Mucosa of descending colon (tissue), 3 donors: Measurements from ENCODE around the gene CARF. TPM values are rescaled to one million over a fixed set of nuclear protein-coding genes. Genes with fewer than 3 reads are reported as not detected.

Experiments used
- ATAC-seq: fragments of 200-7000 bp; cut with Tn5 transposase; one replicate; pipeline ENCODE4 v1.9.1; 2020; ENCODE audit warnings: mild to moderate bottlenecking, moderate library complexity
- DNase-seq, 3 donors: peaks; one replicate each; pipeline ENCODE4 v3.0.0-alpha.2; 2020
- H3K36me3 ChIP-seq: fragments of 200-600 bp; one replicate; pipeline ENCODE4 v1.8.0; 2021; ENCODE audit warnings: low read depth, mild to moderate bottlenecking
- H3K4me1 ChIP-seq: fragments of 200-600 bp; one replicate; pipeline ENCODE4 v1.8.0; 2021; ENCODE audit warnings: low read depth, mild to moderate bottlenecking
- H3K4me3 ChIP-seq: fragments of 200-600 bp; one replicate; pipeline ENCODE4 v1.8.0; 2021; ENCODE audit warnings: mild to moderate bottlenecking
- H3K9me3 ChIP-seq: fragments of 200-600 bp; one replicate; pipeline ENCODE4 v1.8.0; 2021; ENCODE audit warnings: mild to moderate bottlenecking
- CTCF ChIP-seq: fragments of 200-600 bp; IDR thresholded peaks from one replicate; pipeline ENCODE4 v1.8.0; 2022; ENCODE audit warnings: antibody characterized with exemption, mild to moderate bottlenecking
- intact Hi-C, 2 donors: fragments of 100-400 bp; cut with DNase I in 1 of 2; cut with micrococcal nuclease in 1 of 2; formaldehyde crosslinking; loops; one replicate each; pipeline versions ENCODE4 v1.11.0 to v1.11.1; 2022; cut with DNase I, micrococcal nuclease
- total RNA-seq, 3 donors: library from RNA; stranded (reverse); fragmentation: NEBNext Ultra II Directional in 2 of 3; extraction: Animal tissue kit (Norgen Biotek cat#: 25700) in 2 of 3; gene quantifications; one replicate each; pipeline versions ENCODE4 v1.2.1 to v1.2.4, GENCODE V29; 2021 to 2023
- donor health status: DM: no; HTN: no; CAD: no; lungs with moderate emphysema.
- donor health status: DM: no; HTN: no; CAD: no.
- donor health status: DM: no; HTN: yes; CAD: no.

CARF gene
- total RNA-seq, 3 donors from 2014 or later = 7.0 to 12.3 (median 9.8) TPM

DNA sequence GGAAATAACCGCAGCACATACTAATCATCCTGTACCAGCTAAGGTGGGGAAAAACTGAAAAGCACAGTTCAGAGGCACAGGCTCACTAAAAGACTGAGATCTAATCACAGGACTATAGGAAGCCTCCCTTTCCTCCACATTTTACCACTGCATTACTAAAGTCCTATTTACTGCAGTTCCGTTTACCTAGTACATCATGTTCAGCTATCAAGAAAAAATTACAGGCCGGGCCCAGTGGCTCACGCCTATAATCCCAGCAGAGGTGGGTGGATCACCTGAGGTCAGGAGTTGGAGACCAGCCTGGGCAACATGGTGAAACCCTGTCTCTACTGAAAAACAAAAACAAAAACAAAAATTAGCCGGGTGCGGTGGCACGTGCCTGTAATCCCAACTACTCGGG is 91.6 kb downstream of the CARF start:
- intact Hi-C loops = no loop called here
- ATAC-seq = peak; percentile 82
- Histone ChIP-seq H3K36me3 (no peaks in the 10 kb centered on the region), H3K4me3 (no peak overlapping the region), H3K4me1 (no peaks in the 10 kb centered on the region), H3K9me3 (no peaks in the 10 kb centered on the region)
- DNase-seq = no peak
- no peak for TF ChIP-seq CTCF

DNA sequence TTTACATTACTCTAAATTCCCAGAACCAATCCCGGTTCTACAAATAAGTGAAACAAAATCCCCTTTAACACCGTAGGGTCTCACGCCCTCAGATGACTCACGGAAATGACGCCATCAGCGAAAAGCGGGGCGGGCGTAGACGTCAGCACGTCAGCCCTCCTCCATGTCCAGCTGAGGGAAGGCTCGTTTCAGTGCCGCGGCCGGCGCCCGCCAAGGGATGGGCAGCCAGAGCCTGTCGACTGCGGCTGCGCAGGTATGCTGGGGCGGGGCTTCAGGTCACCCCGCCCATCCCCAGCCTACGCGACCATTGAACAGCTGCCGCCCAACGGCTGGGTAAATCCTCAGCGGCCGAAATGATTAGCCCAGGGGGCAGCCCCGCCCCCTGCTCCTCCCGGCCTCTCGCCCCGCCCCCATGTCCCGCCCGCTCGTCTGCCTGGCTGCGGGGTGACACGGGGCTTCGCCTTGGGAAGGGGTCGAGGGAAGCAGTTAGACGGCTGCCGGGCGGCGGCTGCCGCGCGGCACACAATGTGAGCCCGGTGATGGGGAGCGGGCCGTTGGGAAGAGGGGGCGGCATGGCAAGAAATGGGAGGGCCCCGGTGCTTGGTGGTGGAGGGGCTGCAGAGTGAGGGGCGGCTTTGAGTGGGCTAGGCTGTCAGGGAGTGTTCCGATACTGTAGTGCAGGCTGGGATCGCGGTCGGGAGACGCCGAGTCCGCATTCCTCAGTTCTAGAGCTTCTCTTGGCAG is 102.6 kb downstream of the CARF start, which contains the start of gene NBEAL1:
Gene NBEAL1, plus strand, starts transcription at position 420 of the 744 bp plus-strand sequence. CDS start 1,510 bp downstream, outside the sequence.
- no peak for TF ChIP-seq CTCF
- peaks cover 28% of the 10 kb centered on the region for H3K4me1 ChIP-seq
- intact Hi-C loops = no loop called here
- peak within 1 kb of the TSS; percentile 72 for H3K4me3 ChIP-seq
- DNase-seq = peak; percentile 98 to 99 (median 99)
- H3K36me3 ChIP-seq = no peaks in the 10 kb centered on the region
- H3K9me3 ChIP-seq = no peaks in the 10 kb centered on the region
- ATAC-seq = peak; percentile 96

DNA sequence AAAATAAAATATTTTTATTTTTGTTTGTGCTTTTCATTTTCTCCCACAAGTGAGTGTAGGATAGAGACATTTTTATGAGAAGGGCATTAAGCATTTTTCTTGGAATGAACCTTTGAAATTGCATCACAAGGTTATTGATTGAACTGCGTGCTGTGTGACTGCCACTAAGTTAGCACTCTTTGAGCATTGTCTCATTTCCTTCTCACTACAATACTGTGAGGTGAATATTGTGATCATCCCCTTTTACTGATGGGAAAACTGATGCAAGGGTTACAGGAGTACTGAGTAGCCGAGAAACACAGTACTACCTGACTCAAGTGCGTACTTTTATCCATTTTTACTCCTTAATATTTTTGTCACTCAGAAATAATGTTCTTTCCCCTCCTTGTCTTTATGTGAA is 104.6 kb downstream of the CARF start:
- intact Hi-C loops = no loop called here
- no peak for TF ChIP-seq CTCF
- DNase-seq (no peak), ATAC-seq (no peak)
- H3K9me3 ChIP-seq = no peaks in the 10 kb centered on the region
- H3K4me1 ChIP-seq = peaks cover 33% of the 10 kb centered on the region
- no peaks in the 10 kb centered on the region for H3K36me3 ChIP-seq
- no peak overlapping the region for H3K4me3 ChIP-seq

GRCh38 chr2:203018181-203018580 is 106.1 kb downstream of the CARF start:
- DNase-seq (no peak), ATAC-seq (no peak)
- intact Hi-C loops = no loop called here
- H3K4me1 ChIP-seq = peaks cover 33% of the 10 kb centered on the region
- no peak for TF ChIP-seq CTCF
- no peaks in the 10 kb centered on the region for H3K36me3 ChIP-seq
- H3K4me3 ChIP-seq = no peak overlapping the region
- no peaks in the 10 kb centered on the region for H3K9me3 ChIP-seq

GRCh38 chr2:203019142-203019541 is 107.1 kb downstream of the CARF start:
- Histone ChIP-seq H3K36me3 (no peaks in the 10 kb centered on the region), H3K4me3 (no peak overlapping the region), H3K4me1 (peaks cover 33% of the 10 kb centered on the region), H3K9me3 (no peaks in the 10 kb centered on the region)
- ATAC-seq (no peak), DNase-seq (no peak)
- no peak for TF ChIP-seq CTCF
- intact Hi-C loops = no loop called here
